ENCODE measurements around the gene HSPA14. TPM values are rescaled to one million over a fixed set of nuclear protein-coding genes. Genes with fewer than 3 reads are reported as not detected.
A peak's percentile ranks its signal among the peaks of the same experiment; 100 is the strongest.

The HSPA14 gene, protein sequence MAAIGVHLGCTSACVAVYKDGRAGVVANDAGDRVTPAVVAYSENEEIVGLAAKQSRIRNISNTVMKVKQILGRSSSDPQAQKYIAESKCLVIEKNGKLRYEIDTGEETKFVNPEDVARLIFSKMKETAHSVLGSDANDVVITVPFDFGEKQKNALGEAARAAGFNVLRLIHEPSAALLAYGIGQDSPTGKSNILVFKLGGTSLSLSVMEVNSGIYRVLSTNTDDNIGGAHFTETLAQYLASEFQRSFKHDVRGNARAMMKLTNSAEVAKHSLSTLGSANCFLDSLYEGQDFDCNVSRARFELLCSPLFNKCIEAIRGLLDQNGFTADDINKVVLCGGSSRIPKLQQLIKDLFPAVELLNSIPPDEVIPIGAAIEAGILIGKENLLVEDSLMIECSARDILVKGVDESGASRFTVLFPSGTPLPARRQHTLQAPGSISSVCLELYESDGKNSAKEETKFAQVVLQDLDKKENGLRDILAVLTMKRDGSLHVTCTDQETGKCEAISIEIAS
- total RNA-seq (2014; rRNA removed; shearing (Covaris generic)) (14.9 and 15.6 TPM in 2 replicates), polyA plus RNA-seq (2016; fragmentation: Nextera tagmentation; extraction: Ambion mirVana) (18.3 and 21.0 TPM in 2 replicates)

DNA sequence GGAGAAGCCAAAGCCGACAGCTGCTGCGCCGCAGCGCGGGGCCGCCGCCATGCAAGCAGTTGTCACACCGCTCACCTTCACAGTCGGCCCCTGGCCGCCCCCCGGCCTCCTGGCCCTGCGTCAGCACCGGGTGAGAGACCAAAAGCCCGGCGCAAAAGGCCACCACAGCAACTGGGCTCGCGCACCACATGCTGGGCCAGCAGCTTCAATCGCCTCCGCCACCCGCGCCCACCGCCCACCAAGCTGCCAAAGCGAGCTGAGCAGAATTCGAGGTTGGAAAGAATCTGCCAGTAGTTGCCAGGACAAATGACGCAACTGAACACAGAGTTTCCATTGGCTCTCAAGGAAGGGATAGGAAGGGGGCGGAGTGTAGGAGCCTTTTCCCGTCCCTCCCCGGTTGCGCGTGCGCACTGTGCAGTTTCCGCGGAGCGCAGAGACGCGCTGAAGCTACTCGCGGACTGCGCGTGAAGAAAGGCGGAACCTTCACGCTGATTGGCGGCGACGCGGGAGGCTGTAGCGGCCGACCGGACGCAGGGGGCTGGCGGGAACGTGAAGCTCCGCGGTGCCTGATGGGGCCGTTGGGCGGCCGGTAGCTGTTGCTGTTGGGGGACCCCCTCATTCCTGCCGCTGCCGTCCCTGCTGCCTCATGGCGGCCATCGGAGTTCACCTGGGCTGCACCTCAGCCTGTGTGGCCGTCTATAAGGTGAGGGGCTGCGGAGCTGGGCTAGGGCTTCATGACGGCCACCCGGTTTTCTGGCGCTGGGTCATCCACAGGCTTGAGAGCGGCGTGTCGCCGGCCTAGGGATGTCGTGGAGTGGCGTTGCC is at the start of gene HSPA14, which contains the start of the genes CDNF and MSANTD7:
HSPA14 (plus strand) TSS at position 550 of the 825 bp plus-strand sequence; CDS start at position 647, 97 bp downstream.
CDNF (minus strand) TSS at position 281 of the 825 bp plus-strand sequence; CDS start at position 190, 91 bp downstream.
MSANTD7 (plus strand) TSS at position 550 of the 825 bp plus-strand sequence. CDS start 3,979 bp downstream, outside the sequence.
- 0 to 2% methylated on average over 72 of the region's 72 CpGs for WGBS, 2 experiments (ENCODE audit: low coverage in 1 of 2, low lambda C conversion rate in 2 of 2, missing lambda C conversion rate in 2 of 2)
- Histone ChIP-seq H3K9me3 (ENCODE audit: low read depth) (no peaks in the 10 kb centered on the region), H3K4me1 (ENCODE audit: insufficient read depth) (peaks cover 12% of the 10 kb centered on the region), H3K9me2 (ENCODE audit: insufficient read depth) (no peaks in the 10 kb centered on the region), H3K4me3 (peak within 1 kb of the TSS; percentile 87), H4K20me1 (ENCODE audit: insufficient read depth) (no peaks in the 10 kb centered on the region), H2AFZ (peak within 1 kb of the TSS; percentile 95), H3K36me3 (ENCODE audit: low read depth) (peaks cover 30% of the 10 kb centered on the region), H3K4me2 (ENCODE audit: unreplicated experiment) (peak within 1 kb of the TSS; percentile 84), H3K79me2 (ENCODE audit: insufficient read depth) (peaks cover 48% of the 10 kb centered on the region), H3F3A (ENCODE audit: insufficient read depth) (no peaks in the 10 kb centered on the region), H3K9ac (peak within 1 kb of the TSS; percentile 91), H3K27ac (peak within 1 kb of the TSS; percentile 83), H3K27me3 (replicated peaks; ENCODE audit: insufficient read depth) (no peaks in the 10 kb centered on the region)
- no peak for TF ChIP-seq EZH2 (IDR thresholded peaks at IDR 0.05; ENCODE audit: insufficient read depth, poor library complexity, severe bottlenecking)
- no peak for TF ChIP-seq EZH2phosphoT487 (IDR thresholded peaks at IDR 0.05; ENCODE audit: insufficient read depth, low read depth)
- DNase-seq, result peak; percentile 99
- in situ Hi-C loops (cut with MboI), result no loop called here

DNA sequence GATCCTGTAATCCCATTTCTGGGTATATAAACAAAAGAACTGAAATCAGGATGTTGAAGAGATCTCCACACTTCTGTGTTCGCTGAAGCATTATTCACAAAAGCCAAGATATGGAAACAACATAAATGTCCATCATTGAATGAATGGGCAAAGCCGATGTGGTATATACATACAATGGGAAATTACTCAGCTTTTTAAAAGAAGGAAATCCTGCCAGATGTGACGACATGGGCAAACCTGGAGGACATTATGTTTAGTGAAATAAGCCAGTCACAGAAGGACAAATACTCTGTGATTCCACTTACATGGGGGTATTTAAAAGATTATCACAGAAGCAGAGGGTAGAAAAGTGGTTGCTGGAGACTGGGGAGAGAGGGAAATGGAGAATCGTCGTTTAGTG is 39.5 kb upstream of the HSPA14 start:
- H4K20me1 ChIP-seq (ENCODE audit: insufficient read depth), result no peaks in the 10 kb centered on the region
- no peaks in the 10 kb centered on the region for H3K9me3 ChIP-seq (ENCODE audit: low read depth)
- no peaks in the 10 kb centered on the region for H3K79me2 ChIP-seq (ENCODE audit: insufficient read depth)
- H3K27ac ChIP-seq, result no peak overlapping the region
- no peak overlapping the region for H2AFZ ChIP-seq
- no peak overlapping the region for H3K4me3 ChIP-seq
- H3K36me3 ChIP-seq (ENCODE audit: low read depth), result no peaks in the 10 kb centered on the region
- H3K9me2 ChIP-seq (ENCODE audit: insufficient read depth), result no peaks in the 10 kb centered on the region
- H3K4me1 ChIP-seq (ENCODE audit: insufficient read depth), result no peaks in the 10 kb centered on the region
- H3F3A ChIP-seq (ENCODE audit: insufficient read depth), result no peaks in the 10 kb centered on the region
- no peak overlapping the region for H3K4me2 ChIP-seq (ENCODE audit: unreplicated experiment)
- no peak overlapping the region for H3K9ac ChIP-seq
- DNase-seq, result no peak
- WGBS, 2 experiments (ENCODE audit: low coverage in 1 of 2, low lambda C conversion rate in 2 of 2, missing lambda C conversion rate in 2 of 2), result 23 to 25% methylated on average over 5 of the region's 5 CpGs
- in situ Hi-C loops (cut with MboI), result no loop called here
- TF ChIP-seq EZH2phosphoT487 (IDR thresholded peaks at IDR 0.05; ENCODE audit: insufficient read depth, low read depth) (no peak), EZH2 (IDR thresholded peaks at IDR 0.05; ENCODE audit: insufficient read depth, poor library complexity, severe bottlenecking) (no peak)
- H3K27me3 ChIP-seq (replicated peaks; ENCODE audit: insufficient read depth), result peaks cover 32% of the 10 kb centered on the region

DNA sequence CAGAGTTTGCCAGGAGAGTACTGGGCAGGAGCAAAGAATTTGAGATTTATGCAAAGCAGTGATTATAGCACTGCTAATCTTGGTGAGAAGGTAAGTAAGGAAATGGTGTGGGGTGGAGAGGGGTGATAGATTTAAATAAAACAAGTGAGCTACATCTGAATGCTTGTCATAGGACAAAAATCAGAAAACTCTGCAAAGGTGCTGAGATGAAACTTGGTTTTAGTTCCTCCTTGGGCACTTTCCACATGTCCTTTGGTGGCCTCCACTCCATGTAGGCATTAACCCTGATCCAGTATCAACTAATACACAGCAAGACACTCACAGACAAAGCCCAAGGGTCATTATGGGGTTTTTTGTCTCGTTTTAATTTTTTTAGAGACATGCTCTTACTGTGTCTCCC is 37.7 kb upstream of the HSPA14 start:
- no peak overlapping the region for H3K9ac ChIP-seq
- TF ChIP-seq EZH2 (IDR thresholded peaks at IDR 0.05; ENCODE audit: insufficient read depth, poor library complexity, severe bottlenecking) (no peak), EZH2phosphoT487 (IDR thresholded peaks at IDR 0.05; ENCODE audit: insufficient read depth, low read depth) (no peak)
- no peaks in the 10 kb centered on the region for H3K9me2 ChIP-seq (ENCODE audit: insufficient read depth)
- H2AFZ ChIP-seq, result no peak overlapping the region
- H3K4me2 ChIP-seq (ENCODE audit: unreplicated experiment), result no peak overlapping the region
- H3K36me3 ChIP-seq (ENCODE audit: low read depth), result no peaks in the 10 kb centered on the region
- H3K27me3 ChIP-seq (replicated peaks; ENCODE audit: insufficient read depth), result peaks cover 32% of the 10 kb centered on the region
- no peak overlapping the region for H3K4me3 ChIP-seq
- in situ Hi-C loops (cut with MboI), result no loop called here
- H3K9me3 ChIP-seq (ENCODE audit: low read depth), result no peaks in the 10 kb centered on the region
- no peak for DNase-seq
- WGBS, 2 experiments (ENCODE audit: low coverage in 1 of 2, low lambda C conversion rate in 2 of 2, missing lambda C conversion rate in 2 of 2), result 0 to 24% methylated on average over 1 of the region's 1 CpG
- no peak overlapping the region for H3K27ac ChIP-seq
- H3F3A ChIP-seq (ENCODE audit: insufficient read depth), result no peaks in the 10 kb centered on the region
- H4K20me1 ChIP-seq (ENCODE audit: insufficient read depth), result no peaks in the 10 kb centered on the region
- no peaks in the 10 kb centered on the region for H3K79me2 ChIP-seq (ENCODE audit: insufficient read depth)
- H3K4me1 ChIP-seq (ENCODE audit: insufficient read depth), result no peaks in the 10 kb centered on the region

DNA sequence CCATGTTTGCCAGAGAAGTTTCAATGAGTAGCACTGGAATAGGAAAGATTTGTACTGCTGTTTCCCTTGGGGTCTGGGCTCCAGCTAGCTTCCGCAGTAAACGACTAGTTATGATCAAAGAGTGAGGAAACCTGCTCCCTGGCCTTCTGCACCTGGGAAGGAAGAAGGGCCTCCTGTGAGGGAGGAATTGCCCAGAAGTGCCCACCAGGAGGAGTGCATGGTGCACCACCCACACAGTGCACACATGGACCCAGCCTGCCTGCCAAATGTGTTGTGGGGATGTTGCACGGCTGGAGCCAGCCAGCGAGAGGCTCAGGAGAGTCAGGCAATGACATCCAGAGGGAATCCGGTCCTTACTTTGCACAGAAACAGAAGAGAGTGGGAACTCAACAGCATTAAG is 36.4 kb upstream of the HSPA14 start:
- no peak overlapping the region for H3K4me3 ChIP-seq
- in situ Hi-C loops (cut with MboI), result no loop called here
- no peaks in the 10 kb centered on the region for H4K20me1 ChIP-seq (ENCODE audit: insufficient read depth)
- H3K9ac ChIP-seq, result no peak overlapping the region
- H3K9me2 ChIP-seq (ENCODE audit: insufficient read depth), result no peaks in the 10 kb centered on the region
- peaks cover 32% of the 10 kb centered on the region for H3K27me3 ChIP-seq (replicated peaks; ENCODE audit: insufficient read depth)
- no peak overlapping the region for H2AFZ ChIP-seq
- H3K27ac ChIP-seq, result no peak overlapping the region
- no peaks in the 10 kb centered on the region for H3F3A ChIP-seq (ENCODE audit: insufficient read depth)
- no peak for TF ChIP-seq EZH2 (IDR thresholded peaks at IDR 0.05; ENCODE audit: insufficient read depth, poor library complexity, severe bottlenecking)
- TF ChIP-seq EZH2phosphoT487 (IDR thresholded peaks at IDR 0.05; ENCODE audit: insufficient read depth, low read depth), result no peak
- no peaks in the 10 kb centered on the region for H3K4me1 ChIP-seq (ENCODE audit: insufficient read depth)
- H3K9me3 ChIP-seq (ENCODE audit: low read depth), result no peaks in the 10 kb centered on the region
- no peak for DNase-seq
- H3K4me2 ChIP-seq (ENCODE audit: unreplicated experiment), result no peak overlapping the region
- H3K36me3 ChIP-seq (ENCODE audit: low read depth), result no peaks in the 10 kb centered on the region
- H3K79me2 ChIP-seq (ENCODE audit: insufficient read depth), result no peaks in the 10 kb centered on the region
- 31 to 36% methylated on average over 5 of the region's 5 CpGs for WGBS, 2 experiments (ENCODE audit: low coverage in 1 of 2, low lambda C conversion rate in 2 of 2, missing lambda C conversion rate in 2 of 2)
